SH-SY5Y (cell line): ENCODE measurements around the gene EPB41.

Source experiments
- GATA2 ChIP-seq: IDR thresholded peaks from 2 replicates; pipeline ENCODE4 v1.6.1; 2011; ENCODE audit warnings: mild to moderate bottlenecking, low read depth, low read length
- GATA3 ChIP-seq: IDR thresholded peaks from 2 replicates; pipeline ENCODE4 v1.6.1; 2011; ENCODE audit warnings: low read depth, mild to moderate bottlenecking, low read length, moderate library complexity

Gene EPB41

DNA sequence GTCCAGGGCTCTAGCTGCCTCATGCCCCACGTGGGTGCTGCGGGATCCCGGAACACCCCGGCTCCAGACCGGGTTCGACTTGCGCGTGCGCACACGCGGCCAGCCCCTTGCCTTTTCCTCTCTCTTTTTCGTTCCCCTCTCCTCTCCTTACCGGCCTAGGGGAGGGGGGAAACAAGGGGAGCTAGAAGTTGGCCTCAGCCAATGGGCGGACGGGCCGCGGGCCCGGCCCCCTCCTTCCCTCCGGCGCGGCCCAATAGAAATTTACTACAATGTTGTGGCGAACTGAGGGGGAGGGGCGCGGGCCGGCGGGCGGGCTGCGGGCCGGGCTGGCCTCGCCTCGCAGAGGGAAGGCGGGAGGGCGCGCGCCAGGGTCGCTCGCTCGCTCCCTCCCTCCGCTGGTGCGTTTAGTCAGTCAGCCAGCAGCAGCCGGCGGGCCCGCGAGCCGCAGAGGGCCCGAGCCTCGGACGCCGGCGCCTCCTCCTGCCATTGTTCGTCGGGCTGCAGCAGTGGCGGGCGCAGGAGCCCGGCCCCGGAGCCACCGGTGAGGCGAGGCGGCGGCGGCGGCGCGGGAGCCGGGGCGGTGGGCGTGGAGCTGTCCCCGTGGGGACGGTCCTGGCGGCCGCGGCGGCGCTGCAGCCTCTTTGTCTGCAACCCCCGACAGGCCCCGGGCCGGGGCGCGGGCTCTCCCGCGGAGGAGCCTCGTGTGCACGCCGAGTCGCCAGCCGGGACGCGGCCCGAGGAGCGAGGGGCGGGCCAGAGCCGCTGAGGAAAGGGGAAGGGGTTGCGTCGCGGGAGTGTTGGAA, at the start of gene EPB41:
EPB41 (plus strand) TSS at position 342 of the 803 bp plus-strand sequence. CDS start 72,869 bp downstream, outside the sequence.
- TF ChIP-seq GATA2 (no peak), GATA3 (no peak)

- TF ChIP-seq GATA2 (no peak), GATA3 (no peak)
Observed at GRCh38 chr1:28864695-28865094, 49.7 kb upstream of the EPB41 start.

DNA sequence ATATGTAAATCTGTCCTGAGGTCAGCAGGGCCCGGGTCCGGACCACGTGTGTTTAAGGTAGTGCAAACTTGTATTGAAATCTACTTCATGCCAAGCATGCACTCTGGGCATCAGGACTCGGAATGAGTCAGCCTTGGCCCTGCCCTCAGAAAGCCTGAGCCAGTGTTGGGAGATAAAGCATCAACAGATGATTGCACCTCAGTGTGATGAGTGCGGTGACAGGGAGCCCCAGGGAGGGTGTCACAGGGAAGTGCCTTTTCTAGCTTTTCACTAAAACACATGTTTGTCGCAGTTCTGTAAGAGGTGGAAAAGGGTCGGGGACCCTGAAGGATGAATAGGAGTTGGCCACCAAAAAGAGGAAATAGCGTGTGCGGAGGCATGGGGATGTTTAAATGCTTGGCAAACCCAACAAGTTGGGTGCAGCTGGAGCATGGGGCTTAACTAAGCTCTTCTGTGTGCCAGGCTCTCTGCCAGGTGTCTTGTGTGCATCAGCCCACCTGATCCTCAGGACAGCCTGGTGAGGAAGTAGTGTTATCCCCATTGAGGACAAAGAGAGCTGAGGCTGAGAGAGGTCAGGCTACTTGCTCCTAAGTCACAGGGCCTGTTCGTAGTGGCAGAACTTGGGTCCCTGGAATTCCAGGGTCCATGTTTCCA, 48.2 kb upstream of the EPB41 start:
- TF ChIP-seq GATA2 (no peak), GATA3 (no peak)

DNA sequence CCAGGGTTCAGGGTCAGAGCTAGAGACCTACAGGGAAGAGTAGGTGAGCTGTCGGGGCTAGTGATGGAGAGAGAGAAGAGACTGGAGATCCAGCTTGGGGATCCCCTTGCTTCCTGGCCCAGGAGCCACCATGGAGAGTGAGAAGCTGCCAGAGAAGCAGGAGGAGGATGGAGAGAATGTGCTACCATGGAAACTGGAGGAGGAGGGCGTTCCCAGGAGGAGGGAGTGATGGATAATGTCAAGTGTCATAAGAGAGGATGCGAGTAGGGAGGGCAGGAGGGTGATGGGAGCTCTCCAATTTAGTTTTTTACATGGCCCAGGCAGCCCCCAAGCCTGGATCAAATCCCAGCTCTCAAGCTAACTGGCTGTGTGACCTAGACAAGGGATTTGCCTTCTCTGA, 46.5 kb upstream of the EPB41 start:
- TF ChIP-seq GATA3 (no peak), GATA2 (no peak)

GRCh38 chr1:28869952-28870351, 44.4 kb upstream of the EPB41 start:
- TF ChIP-seq GATA3 (no peak), GATA2 (no peak)

DNA sequence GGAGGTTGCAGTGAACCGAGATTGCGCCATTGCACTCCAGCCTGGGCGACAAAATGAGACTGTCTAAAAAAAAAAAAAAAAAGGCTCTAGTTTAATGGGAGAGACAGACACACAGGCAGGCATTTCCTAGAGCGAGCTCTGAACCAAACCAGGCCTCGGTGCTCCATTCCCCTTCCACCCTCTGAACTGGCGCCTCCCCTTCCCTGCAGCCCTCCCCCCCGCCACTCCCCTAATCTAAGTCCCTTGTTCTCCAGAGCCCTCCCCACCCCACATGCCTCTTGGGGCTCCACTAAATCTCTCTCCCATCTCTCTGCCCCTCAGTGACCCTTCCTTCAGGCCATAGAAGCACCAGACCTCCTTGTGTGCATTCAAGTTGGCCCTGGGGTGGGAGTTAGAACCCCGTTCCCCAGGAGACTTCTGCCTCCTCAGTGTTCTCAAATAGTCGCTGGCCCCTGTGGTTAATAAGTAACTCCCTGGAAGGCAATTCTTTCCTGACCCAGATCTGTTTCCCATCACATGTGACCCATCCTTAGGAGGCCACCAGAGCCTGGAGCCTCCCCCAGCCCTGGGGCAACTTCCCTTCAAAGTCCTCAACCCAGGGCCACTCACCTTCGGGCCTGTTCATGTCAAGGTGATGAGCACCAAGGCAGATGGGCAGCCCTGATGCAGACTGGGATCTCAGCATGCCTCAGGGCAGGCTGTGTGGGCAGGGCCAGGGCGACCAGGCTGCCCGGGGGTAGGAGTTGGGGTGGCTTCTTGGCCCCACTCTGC, 42.6 kb upstream of the EPB41 start:
- TF ChIP-seq GATA3 (no peak), GATA2 (no peak)

GRCh38 chr1:28877132-28877781, 37.1 kb upstream of the EPB41 start:
- TF ChIP-seq GATA3, result no peak
- no peak for TF ChIP-seq GATA2

DNA sequence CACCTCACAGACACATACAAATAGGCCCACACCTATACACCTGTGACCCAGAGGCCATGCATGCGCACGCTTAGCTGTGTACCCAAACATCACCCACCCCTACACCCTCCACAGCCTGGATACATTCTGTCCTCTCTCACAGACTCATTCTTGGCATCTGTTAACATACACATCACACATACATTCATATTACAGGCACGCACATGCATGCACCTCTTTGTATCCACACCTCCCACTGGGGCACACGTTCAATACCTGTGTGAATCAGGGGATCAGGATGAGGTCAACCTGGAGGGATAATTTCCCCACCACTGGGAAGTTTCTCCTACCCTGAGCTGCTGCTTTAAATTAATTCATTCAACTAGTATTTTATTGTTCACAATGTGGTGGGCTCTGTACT, 35.6 kb upstream of the EPB41 start:
- no peak for TF ChIP-seq GATA2
- no peak for TF ChIP-seq GATA3

DNA sequence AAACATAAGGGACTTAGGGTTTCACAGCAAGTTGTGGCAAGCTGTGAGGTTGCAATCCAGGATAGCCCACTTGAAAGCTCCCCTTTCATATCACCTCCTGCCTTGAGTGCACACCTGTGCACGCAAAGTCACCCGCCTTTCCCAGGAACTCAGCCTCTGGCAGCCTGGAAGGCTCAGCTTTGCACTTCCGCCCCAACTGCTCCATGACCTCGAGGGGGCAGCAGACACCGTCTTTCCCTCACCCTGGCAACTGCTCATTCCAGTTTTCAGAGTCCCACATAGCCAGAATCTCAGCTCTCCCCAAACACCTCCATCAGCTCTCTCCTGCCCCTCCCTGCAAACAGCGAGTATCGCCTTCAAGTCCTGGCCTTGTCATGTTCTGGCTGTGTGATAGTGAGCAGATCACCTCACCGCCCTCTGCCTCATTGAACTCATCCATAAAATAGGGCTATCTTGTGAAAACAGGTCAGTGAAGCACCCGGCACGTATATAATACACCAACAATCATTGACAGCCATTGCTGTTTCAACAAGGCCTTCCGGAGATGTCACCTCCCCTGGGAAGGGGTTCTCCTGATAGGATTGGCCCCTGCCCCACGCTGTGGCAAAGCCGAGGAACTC, 32.2 kb upstream of the EPB41 start:
- no peak for TF ChIP-seq GATA2
- no peak for TF ChIP-seq GATA3

GRCh38 chr1:28883242-28883616, 31.1 kb upstream of the EPB41 start:
- no peak for TF ChIP-seq GATA3

DNA sequence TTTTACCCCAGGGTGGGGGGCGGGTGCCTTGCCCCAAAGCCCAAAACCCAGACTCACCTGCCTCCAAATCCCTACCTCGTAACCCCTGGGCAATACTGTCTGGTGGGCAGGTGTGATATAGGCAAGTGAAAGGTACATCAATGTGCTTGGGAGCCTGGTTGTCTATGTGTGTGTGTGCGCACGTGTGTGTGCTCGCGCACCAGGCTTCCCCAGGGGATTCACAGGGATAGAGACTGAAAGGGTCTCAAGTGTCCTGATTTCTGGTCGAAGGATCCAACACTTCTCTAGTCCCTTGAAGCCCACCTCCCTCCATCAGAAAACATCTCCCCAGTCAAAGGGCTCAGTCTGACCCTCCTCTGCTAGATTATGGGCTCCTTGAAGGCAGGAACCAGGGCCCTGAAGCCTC, 28.9 kb upstream of the EPB41 start:
- TF ChIP-seq GATA3 (no peak), GATA2 (no peak)

DNA sequence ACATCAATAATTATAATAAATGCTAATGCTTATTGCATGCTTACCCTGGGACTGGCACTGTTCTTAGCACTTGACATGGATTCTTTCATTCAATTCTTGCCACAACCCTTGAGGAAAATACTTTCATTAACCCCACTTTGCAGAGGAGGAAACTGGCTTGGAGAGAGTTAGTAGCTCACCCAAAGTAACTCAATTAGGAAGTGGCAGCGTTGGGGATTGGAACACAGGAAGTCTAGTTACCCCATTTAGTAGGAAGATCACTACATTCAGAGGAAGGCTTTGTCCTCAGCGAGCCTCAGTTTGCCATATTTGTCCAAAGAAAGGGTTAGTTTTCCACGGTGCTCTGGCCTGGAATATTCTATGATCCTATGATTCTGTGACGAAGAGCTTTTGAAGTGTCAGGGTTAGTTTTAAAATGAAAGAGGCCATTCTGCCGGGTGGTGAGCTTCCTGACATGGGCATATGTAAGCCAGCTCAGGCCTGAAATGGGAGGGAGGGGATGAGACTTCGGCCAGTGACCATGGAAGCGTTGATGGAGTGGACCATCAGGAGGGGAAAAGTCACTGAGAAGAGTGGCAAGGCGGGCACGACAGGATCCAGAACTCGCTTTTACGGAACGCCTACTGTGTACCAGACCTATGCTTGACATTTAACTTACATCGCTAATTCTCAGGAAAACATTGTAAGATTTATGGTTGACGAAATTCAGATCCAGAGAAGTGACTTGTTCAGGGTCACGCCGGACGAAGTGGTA, 28.2 kb upstream of the EPB41 start:
- TF ChIP-seq GATA2 (no peak), GATA3 (no peak)
